PC-9 (cell line): Measurements from ENCODE around the gene DLG2. TPM values are rescaled to one million over a fixed set of nuclear protein-coding genes. Genes with fewer than 3 reads are reported as not detected.

ENCODE experiments used
- BruUV-seq: library from RNA; stranded (reverse); fragments of 400-500 nt; replicated peaks from 2 replicates; lab custom pipeline; 2021; lab: Mats Ljungman, UMichigan
- CTCF ChIA-PET: fragments of 300-600 bp; sonication (Branson Sonifier 250); formaldehyde crosslinking; loops from one replicate; lab custom pipeline; 2022; ENCODE audit warnings: antibody characterized with exemption; lab: Charles Lee
- POLR2A ChIA-PET: fragments of 300-600 bp; sonication (Branson Sonifier 250); formaldehyde crosslinking; loops from one replicate; lab custom pipeline; 2022; ENCODE audit warnings: antibody characterized with exemption; ENCODE audit not compliant: unreplicated experiment; lab: Charles Lee
- DNase-seq, 2 experiments: peaks; one replicate each; pipeline versions ENCODE4 v3.0.0 to v3.0.0-alpha.2; 2015 to 2022; ENCODE audit warnings: mixed read lengths in 1 of 2
- H2AFZ ChIP-seq: fragments of 200-600 bp; sonication (generic); 2 replicates; pipeline ENCODE4 v1.8.1; 2017; ENCODE audit warnings: antibody characterized with exemption
- H3F3A ChIP-seq: fragments of 200-600 bp; sonication (generic); 2 replicates; pipeline ENCODE4 v1.8.1; 2017; ENCODE audit warnings: antibody characterized with exemption, mild to moderate bottlenecking, low read depth; ENCODE audit not compliant: insufficient read depth
- H3K27ac ChIP-seq: fragments of 200-600 bp; sonication (generic); 2 replicates; pipeline ENCODE4 v1.6.1; 2016; ENCODE audit warnings: mixed run types
- H3K27me3 ChIP-seq: fragments of 200-600 bp; sonication (generic); 2 replicates; pipeline ENCODE4 v1.6.1; 2016; ENCODE audit warnings: low read depth, mixed run types; ENCODE audit not compliant: insufficient read depth
- H3K36me3 ChIP-seq: fragments of 200-600 bp; sonication (generic); 2 replicates; pipeline ENCODE4 v1.6.1; 2016; ENCODE audit warnings: low read depth, mixed run types
- H3K4me1 ChIP-seq: fragments of 200-600 bp; sonication (generic); replicated peaks from 2 replicates; pipeline ENCODE4 v1.6.1; 2016; ENCODE audit warnings: mixed run types; ENCODE audit not compliant: insufficient read depth
- H3K4me2 ChIP-seq: fragments of 200-600 bp; sonication (generic); 2 replicates; pipeline ENCODE4 v1.6.1; 2017; ENCODE audit warnings: mixed run types
- H3K4me3 ChIP-seq: fragments of 200-600 bp; sonication (generic); 2 replicates; pipeline ENCODE4 v1.6.1; 2016; ENCODE audit warnings: mixed run types
- H3K79me2 ChIP-seq: fragments of 200-600 bp; sonication (generic); 2 replicates; pipeline ENCODE4 v1.6.1; 2017; ENCODE audit warnings: low read depth, mixed run types
- H3K9me2 ChIP-seq: fragments of 200-600 bp; sonication (generic); 2 replicates; pipeline ENCODE4 v1.8.1; 2017; ENCODE audit warnings: mild to moderate bottlenecking; ENCODE audit not compliant: insufficient read depth
- H3K9me3 ChIP-seq: fragments of 200-600 bp; sonication (generic); 2 replicates; pipeline ENCODE4 v1.8.1; 2016; ENCODE audit warnings: low read depth; ENCODE audit not compliant: insufficient read depth
- H4K20me1 ChIP-seq: fragments of 200-600 bp; sonication (generic); 2 replicates; pipeline ENCODE4 v1.8.1; 2017; ENCODE audit not compliant: insufficient read depth
- EZH2 ChIP-seq: fragments of 200-600 bp; sonication (generic); IDR thresholded peaks from 2 replicates; pipeline ENCODE4 v1.8.0; 2017; ENCODE audit warnings: antibody characterized with exemption, low read depth
- intact Hi-C: fragments of 100-400 bp; cut with micrococcal nuclease; formaldehyde crosslinking; loops from one replicate; pipeline ENCODE4 v1.10.0; 2022; ENCODE audit not compliant: unreplicated experiment
- total RNA-seq: library from RNA; stranded (reverse); gene quantifications from 2 replicates; pipeline ENCODE4 v1.2.3, GENCODE V29; 2021
- TF ChIP-seq, protein P1 (sequence below): fragments of 200-600 bp; sonication (generic); conservative IDR thresholded peaks from 2 replicates; pipeline ENCODE4 v1.6.1; 2017; ENCODE audit warnings: mixed run types, antibody characterized with exemption, mild to moderate bottlenecking, moderate library complexity

DLG2 gene
- total RNA-seq, 1 experiment from 2014 or later: 6.4 TPM

DNA sequence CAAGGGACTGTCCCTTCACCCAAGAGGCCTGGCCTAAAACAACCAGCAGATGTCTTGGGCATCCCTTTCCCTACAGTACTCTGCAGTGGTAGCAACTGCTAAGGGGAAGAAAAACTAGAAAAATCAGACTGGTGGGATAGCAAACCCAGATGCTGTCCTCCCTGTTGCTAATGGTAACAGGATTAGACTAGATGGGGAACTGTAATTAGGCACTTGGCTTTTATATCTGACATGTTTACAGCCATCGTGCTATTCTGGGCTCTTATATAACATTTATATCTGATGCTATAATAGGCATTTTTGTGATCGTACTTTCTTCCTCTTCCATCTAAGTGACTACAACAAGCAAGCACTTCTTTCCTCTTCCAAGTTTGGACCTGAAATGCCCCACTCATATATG lies 316.7 kb downstream of the DLG2 start:
- intact Hi-C loops: no loop called here
- no peaks in the 10 kb centered on the region for H3K9me2 ChIP-seq
- no TSS peak for BruUV-seq
- H4K20me1 ChIP-seq: no peaks in the 10 kb centered on the region
- TF ChIP-seq, protein P1, sequence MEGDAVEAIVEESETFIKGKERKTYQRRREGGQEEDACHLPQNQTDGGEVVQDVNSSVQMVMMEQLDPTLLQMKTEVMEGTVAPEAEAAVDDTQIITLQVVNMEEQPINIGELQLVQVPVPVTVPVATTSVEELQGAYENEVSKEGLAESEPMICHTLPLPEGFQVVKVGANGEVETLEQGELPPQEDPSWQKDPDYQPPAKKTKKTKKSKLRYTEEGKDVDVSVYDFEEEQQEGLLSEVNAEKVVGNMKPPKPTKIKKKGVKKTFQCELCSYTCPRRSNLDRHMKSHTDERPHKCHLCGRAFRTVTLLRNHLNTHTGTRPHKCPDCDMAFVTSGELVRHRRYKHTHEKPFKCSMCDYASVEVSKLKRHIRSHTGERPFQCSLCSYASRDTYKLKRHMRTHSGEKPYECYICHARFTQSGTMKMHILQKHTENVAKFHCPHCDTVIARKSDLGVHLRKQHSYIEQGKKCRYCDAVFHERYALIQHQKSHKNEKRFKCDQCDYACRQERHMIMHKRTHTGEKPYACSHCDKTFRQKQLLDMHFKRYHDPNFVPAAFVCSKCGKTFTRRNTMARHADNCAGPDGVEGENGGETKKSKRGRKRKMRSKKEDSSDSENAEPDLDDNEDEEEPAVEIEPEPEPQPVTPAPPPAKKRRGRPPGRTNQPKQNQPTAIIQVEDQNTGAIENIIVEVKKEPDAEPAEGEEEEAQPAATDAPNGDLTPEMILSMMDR: no peak
- TF ChIP-seq EZH2: no peak
- CTCF ChIA-PET: no interaction called here
- no peak overlapping the region for H2AFZ ChIP-seq
- H3K4me1 ChIP-seq: no peaks in the 10 kb centered on the region
- no peaks in the 10 kb centered on the region for H3K27me3 ChIP-seq
- H3K27ac ChIP-seq: no peak overlapping the region
- no peaks in the 10 kb centered on the region for H3F3A ChIP-seq
- no peaks in the 10 kb centered on the region for H3K36me3 ChIP-seq
- no peak overlapping the region for H3K4me2 ChIP-seq
- H3K9me3 ChIP-seq: no peaks in the 10 kb centered on the region
- no peak overlapping the region for H3K4me3 ChIP-seq
- no peaks in the 10 kb centered on the region for H3K79me2 ChIP-seq
- POLR2A ChIA-PET: interaction anchor here (0.6 kb wide), 1 partner anchor 8 kb away, joined by 8 read pairs; no protein-coding TSS in a partner anchor
- no peak for DNase-seq

DNA sequence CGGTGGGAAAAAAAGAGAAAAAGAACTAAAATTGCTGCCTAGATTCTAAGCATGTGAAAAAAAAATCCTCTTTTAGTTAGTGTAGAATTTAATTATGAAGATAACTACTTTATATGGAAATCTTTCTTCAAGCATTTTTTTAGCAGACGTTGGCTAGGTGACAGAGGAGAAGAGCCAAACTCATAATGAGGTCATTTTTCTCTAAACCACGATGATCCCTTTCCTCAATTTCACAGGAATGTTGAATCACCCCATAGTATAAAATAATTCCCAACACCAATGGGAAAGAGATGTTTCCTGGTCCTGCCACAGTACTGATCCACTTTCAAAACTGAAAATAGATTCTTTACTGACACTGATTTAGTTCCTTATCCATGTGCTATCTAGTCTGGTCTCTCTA lies 319.8 kb downstream of the DLG2 start:
- Histone ChIP-seq H3K4me3 (no peak overlapping the region), H3K4me1 (no peaks in the 10 kb centered on the region), H3F3A (no peaks in the 10 kb centered on the region), H3K4me2 (no peak overlapping the region), H3K27ac (no peak overlapping the region), H3K79me2 (no peaks in the 10 kb centered on the region), H2AFZ (no peak overlapping the region), H4K20me1 (no peaks in the 10 kb centered on the region), H3K27me3 (no peaks in the 10 kb centered on the region), H3K9me2 (no peaks in the 10 kb centered on the region), H3K36me3 (no peaks in the 10 kb centered on the region), H3K9me3 (no peaks in the 10 kb centered on the region)
- ChIA-PET CTCF (no interaction called here), POLR2A (no interaction called here)
- TF ChIP-seq, protein P1: no peak
- no peak for TF ChIP-seq EZH2
- BruUV-seq: no TSS peak
- no peak for DNase-seq
- intact Hi-C loops: no loop called here

DNA sequence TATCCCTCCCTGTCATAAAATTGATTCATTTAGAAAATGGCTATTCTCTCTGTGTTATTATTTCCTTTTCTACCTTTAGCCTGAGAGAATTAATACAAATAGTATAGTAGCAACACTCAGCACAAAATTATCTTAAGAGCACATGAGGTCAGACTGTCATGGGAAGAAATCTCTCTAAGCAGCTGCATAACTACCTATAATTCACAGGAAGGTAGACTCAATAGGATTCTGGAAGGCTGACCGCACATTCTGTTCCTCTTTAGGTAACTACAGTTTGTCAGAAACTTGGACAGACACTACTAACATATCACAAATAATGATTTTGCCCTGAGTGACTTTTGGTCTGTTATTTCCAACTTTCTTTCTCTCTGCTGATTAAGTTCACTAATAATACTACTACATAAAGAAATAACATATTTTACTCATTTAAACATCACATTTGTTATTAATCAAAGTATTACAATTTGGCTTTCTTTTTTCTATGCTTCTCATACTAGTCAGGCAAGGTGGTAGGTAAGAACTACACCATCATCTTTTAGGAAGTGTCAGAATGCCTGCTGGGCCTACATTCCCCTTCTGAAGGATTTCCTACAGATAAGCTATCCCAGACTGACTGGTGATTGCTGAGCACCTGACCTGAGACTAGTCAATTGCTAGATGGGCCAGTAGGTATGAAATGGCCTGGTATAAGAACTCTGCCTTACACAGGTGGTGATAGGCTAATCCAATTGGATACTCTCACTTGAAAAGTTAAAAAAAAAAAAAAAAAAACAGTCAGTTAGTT lies 325.1 kb downstream of the DLG2 start:
- POLR2A ChIA-PET: no interaction called here
- Histone ChIP-seq H2AFZ (no peak overlapping the region), H4K20me1 (no peaks in the 10 kb centered on the region), H3K27me3 (no peaks in the 10 kb centered on the region), H3K36me3 (no peaks in the 10 kb centered on the region), H3K79me2 (no peaks in the 10 kb centered on the region), H3K4me3 (no peak overlapping the region), H3K9me2 (0 out of 2 replicates have a peak, but pooled peaks cover 5% of the 10 kb centered on the region), H3K27ac (no peak overlapping the region), H3K4me1 (peaks cover 8% of the 10 kb centered on the region), H3F3A (no peaks in the 10 kb centered on the region), H3K9me3 (peaks cover 7% of the 10 kb centered on the region; the same call in 1 of the 2 replicates), H3K4me2 (no peak overlapping the region)
- no peak for DNase-seq
- CTCF ChIA-PET: interaction anchor here (0.6 kb wide), 1 partner anchor 478 kb away, joined by 3 read pairs; no protein-coding TSS in a partner anchor
- no TSS peak for BruUV-seq
- no peak for TF ChIP-seq EZH2
- TF ChIP-seq, protein P1: no peak
- intact Hi-C loops: no loop called here
